HPDE6-E6E7 (cell line): ENCODE measurements around the gene HCCS.

Experiments used
- DNase-seq: peaks from one replicate; pipeline ENCODE4 v3.0.0; 2011; ENCODE audit warnings: missing footprints; ENCODE audit errors: extremely low spot score

Gene HCCS

DNA sequence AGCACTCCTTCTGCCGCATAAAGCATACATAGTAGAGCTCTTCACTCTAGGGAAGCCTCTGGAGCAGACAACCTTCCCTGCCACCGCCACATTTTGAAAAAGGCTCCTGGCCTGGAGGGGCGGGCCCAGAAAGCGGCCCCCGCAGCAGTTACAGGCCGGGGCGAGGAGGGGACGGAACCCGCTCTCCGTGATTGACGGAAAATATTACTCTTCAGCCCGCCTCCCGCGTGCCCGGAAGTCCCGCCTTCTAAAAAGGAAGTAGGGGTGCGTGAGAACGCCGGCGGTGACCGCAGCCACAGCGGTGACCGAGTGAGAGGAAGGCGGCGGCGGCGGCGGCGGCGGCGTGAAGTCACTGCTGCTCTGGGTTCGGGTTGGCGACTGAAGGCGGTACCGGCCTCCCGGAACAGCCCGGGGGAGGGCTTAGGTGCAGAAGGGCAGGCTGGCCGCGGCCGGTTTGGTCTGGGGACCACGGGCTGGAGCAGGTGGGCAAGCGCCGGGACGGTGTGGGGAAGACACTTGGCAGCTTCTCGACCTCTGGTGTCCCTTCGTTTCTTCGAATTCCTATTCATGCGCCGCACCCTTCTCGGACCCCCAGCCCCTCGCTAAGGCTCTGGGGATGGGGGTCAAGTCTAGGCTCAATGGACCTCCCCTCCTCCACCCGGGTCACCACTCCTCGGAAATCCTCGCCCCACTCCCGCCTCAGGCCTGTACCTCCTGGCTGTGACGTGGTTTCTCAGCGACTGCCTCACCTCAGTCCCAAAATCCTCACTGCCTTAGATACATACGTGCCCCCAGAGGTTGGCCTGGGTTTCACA lies at the start of gene HCCS:
Gene HCCS, plus strand, starts transcription at position 296 of the 815 bp plus-strand sequence. CDS start 729 bp downstream, outside the sequence.
- peak; percentile 48 for DNase-seq

DNA sequence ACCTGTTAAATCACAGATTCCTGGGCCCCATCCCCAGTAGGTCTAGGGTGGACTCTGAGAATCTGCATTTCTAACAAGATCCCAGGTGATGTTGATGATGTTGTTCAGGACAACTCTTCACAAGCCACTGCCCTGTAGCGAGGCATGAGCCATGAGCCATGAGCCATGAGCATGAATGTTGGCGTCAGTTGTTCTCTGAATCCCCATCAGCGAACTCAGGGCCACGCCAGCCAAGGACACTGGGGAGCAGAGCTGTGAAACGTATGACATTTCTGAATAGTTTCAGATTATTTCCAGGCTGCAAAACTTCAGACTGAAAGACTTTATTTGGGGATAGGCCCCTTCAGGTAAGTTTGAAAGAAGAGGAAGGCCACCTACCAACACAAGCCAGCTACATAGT lies 46.9 kb upstream of the HCCS start:
- no peak for DNase-seq

GRCh38 chrX:11064851-11065600 lies 46.1 kb upstream of the HCCS start:
- DNase-seq = peak; percentile 5

DNA sequence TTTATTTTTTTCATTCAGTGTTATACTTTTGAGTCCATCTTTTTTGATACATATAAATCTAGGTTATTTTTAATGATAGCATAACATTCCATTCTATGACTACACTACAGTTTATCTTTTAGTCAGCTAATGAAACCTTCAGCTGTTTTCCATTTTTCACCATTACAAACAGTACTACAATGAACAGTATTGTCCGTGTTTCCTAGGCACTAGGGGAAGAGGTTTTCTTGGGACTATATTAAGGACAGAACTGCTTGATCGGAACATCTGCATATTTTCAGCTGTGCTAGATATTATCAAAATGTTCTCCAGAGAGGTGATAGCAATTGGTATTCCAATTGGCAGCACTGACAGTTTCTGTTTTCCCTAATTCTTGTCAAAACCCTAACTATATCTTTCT lies 44.3 kb upstream of the HCCS start:
- DNase-seq = no peak

DNA sequence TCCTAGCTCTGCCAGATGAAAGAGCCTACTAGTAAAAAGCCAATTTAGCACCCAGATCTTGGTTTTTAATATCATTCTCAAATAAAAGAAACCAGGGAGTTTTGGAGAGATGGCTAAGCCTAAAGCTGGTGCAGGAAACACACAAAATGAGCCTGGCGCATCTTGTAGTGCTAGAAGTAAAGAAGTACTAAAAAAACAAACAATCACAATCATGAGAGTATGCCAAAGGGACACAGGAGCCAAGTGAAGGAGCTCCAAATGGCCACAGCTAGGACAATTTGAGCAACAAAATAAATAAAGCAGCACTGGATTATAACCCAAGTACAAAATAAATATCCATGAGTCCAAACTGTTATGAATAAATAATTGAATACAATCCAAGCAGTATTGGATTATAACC lies 37.8 kb upstream of the HCCS start:
- DNase-seq = no peak

DNA sequence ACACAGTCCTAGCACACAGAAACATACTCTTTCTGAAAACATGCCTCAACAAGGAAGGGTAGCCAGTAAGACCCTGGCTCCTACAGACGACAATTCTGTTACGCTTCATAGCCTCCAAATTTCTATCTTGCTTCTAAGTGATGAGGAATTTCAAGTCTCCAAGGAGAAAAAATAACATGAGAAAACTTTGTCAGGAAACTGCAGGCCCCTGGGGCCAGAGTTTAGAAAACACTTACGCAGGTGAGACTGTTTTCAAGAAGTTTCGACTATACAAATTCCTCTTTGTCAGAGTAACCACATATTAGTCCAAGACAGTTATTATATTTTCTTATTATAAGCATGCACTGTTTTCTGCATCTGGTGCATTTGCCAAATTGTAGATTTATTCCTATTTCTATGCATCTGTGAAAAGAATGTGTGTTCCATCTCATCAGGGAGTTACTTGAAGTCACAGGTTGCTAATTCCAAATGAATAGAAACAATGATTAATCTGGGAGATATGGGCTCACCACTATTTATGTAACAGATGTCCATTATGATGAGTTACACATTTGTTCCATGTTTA lies 30.3 kb upstream of the HCCS start:
- DNase-seq = no peak

GRCh38 chrX:11081511-11081910 lies 29.6 kb upstream of the HCCS start:
- no peak for DNase-seq

GRCh38 chrX:11085305-11085704 lies 25.8 kb upstream of the HCCS start:
- DNase-seq = no peak

DNA sequence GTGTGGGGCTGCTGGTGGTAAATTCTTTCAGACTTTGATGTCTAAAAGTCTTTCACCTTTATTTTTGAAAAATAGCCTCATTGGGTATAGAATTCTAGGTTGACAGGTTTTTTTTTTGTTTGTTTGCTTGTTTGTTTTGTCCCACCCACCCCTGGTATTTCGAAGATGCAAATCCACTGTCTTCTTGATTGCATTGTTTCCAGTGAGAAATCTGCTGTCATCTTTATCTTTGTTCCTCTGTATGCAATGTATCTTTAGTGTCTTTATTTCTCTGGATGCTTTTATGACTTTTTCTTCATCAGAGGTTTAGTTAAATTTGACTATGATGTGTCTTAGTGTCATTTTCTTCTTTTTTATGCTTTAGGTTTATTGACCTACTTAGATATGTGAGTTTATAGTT lies 21.3 kb upstream of the HCCS start:
- no peak for DNase-seq

DNA sequence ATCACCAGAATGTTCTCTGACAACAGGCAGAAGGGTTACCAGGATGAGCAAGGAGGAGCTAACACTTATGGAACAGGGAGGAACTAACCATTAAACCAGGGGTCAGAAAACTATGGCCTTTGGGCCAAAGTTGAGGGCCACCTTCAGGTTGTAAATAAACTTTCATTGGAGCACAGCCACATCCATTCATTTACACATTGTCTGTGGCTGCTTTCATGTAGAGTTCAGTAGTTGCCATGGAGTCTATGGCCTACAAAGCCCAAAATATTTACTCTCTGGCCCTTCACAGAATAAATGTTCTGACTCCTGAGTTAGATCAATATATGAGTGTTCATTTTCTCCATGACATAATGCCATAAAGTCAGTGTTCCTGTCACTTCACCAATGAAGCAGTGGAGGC lies 13.2 kb upstream of the HCCS start:
- no peak for DNase-seq

DNA sequence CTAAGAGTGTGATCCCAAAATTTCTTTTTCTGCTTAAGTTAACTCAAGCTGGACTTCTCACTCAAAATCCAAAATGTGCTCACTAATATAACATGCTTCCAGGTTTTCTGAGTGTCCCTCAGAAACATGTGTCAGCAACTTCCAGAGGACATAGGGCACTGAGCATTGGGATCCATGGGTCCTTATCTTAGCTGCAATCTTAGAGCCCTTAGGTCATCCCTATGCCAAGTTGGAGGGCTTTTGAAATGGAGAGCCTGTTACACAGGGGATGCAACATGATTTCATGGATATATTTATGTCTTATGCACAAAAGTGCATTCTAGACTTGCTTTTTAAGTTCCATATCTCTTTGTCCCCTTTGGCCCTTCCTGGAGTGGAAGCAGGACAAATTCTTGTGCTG lies 11.7 kb upstream of the HCCS start:
- DNase-seq = no peak

DNA sequence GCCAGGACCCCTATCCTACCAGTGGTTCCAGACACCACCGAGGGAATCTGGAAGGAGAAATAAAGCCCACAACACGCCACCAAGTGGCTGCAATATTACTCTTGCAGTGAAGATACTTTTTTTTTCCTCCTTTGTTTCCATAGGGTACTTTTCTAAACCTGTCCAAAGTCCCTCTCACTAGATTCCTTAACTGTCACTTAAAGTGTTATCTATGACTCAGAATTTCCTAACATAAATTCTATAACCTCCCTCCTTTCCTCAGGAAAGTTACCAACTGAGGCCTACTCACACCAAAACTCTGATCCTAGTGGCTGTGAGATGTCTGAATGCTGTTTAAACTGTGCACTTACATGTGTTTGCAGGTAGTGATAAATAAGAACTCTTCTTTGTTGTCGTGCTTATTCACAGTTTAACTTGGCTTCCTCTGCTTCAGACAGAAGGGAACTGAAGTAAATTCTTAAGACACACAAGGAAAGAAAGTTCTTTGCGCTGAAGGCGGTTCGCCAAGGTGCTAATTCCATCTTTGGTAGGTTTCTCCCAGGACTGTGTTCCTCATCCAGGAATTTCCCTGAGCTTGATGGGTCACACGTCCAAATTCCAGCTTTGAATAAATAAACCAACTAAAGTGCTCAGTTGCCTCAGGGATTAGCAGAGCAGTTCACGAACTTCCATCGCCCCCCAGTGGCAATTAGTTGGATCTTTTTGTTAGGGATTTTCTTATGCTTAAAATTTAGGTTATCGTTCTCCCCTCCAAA lies 10.7 kb upstream of the HCCS start:
- DNase-seq = peak; percentile 11

DNA sequence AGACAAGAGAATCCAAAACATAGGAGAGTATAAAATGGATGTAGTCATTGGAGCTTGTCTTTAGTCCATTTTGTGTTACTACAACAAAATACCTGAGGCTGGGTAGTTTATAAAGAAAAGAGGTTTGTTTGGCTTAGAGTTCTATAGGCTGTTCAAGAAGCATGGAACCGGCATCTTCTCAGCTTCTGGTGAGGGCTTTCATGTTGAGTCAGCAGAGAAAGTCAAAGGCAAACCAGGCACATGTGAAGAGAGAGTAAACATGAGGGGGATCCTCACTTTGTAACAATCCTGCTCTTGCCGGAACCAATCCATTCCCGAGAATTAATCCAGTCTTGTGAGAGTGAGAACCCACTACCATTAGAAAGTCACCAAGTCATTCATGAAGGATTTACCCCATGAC lies 8.1 kb upstream of the HCCS start:
- no peak for DNase-seq

GRCh38 chrX:11103751-11104150 lies 7.4 kb upstream of the HCCS start:
- DNase-seq = no peak

DNA sequence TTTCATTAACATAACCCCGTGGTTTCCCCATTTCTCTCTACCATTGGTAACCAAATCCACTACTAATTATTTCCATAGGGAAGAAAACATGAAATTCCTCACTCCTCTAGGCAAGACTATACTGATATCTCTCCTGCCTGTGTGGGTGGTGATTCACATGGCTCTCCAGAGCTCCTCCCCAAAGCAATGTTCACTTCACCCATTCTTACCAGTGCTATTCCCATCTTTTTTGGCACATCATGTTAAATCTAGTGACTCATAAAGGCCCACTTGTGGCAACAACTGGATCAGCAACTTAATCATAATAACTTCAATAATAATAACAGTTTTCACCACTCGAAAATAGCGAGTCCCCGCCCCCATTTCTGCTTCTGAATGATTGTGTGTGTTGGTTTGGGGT lies 6.1 kb upstream of the HCCS start:
- peak; percentile 14 for DNase-seq

- no peak for DNase-seq
Observed at GRCh38 chrX:11108253-11108941, 2.7 kb upstream of the HCCS start.

DNA sequence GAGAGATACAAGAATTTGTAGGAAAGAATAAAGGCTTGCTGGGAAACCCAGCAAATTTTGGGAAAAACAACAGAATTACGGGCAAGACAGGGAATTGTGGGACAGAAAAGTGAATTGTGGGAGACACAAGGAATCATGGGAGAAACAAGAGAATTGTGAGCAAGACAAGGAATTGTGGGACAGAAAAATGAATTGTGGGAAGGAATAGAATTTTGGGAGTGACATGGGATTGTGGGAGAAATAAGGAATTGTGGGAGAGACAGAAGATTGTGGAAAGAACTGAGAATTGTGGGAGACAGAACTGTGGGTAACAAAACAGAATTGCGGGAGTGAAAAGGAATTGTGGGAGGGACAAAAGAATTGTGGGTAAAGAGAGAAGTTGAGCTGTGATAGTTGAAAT lies 1.2 kb upstream of the HCCS start:
- DNase-seq = no peak

- no peak for DNase-seq
Observed at GRCh38 chrX:11111947-11112346, 815 bp downstream of the HCCS start.

DNA sequence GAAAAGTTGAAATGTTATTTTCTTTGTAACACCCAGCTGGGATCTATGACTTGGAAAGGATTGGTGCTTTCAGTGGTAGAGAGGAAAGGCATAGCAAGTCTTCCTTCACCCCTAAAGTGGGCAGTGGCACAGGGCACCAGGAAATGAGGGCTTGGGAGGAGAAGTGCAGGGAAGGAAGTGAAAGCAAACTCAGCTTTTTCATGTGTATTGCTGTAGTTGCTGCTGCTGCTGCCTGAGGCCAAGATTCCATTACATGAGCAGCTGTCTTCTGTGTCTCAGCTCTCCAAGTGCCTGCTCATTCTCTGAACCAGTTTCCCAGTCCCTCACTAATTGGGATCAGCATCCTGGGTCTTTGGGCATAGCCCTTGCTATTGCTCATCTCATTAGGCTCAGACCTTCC lies 2.6 kb downstream of the HCCS start:
- no peak for DNase-seq

GRCh38 chrX:11117745-11118144 lies 6.6 kb downstream of the HCCS start:
- DNase-seq = no peak

DNA sequence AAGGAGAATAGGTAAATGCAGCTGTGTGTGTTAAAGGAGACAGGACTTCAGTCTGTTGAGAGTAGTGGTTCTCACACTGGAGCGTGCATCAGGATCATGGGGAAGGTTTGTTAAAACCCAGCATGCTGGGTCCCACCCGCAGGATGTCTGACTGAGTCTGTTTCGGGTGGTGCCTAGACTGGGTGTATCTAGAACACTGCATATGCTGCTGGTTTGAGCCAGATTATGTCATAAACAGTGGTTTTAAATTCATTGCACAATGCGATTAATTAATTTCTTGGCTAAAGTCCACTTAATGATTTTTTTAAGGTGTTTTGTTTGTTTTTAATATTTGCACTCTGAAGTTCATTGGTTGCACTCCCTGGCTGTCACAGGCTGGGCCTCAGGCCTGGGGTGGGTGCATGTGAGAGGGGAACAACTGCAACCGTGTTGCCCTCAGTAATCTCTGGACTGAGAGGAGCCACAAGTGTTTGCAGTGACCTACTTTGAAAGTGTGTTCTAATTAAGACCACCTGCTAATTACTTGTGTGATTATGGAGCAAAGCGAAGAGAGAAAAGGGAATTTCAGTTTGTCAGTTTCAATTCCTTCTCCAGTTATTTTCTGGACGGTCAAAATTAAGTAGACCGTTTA lies 8.3 kb downstream of the HCCS start:
- no peak for DNase-seq
